Neuronal stem cell (in vitro differentiated cells): Measurements from ENCODE around the gene AOPEP.
"Not testable (repeated sequence)": the region's sequence is repeated elsewhere in the genome, so short reads cannot be mapped to it uniquely, and the experiment has no call there.

Experiments
- DNase-seq: peaks from one replicate; pipeline ENCODE4 v3.0.0-alpha.2; 2013; ENCODE audit warnings: low spot score
- H2AFZ ChIP-seq: one replicate; pipeline ENCODE4 v1.6.1; 2013; ENCODE audit warnings: mild to moderate bottlenecking, low read length, inconsistent platforms
- H2AK5ac ChIP-seq: 2 replicates; pipeline ENCODE4 v1.6.1; 2013; ENCODE audit warnings: low read depth, mild to moderate bottlenecking, inconsistent platforms, low read length, moderate library complexity, mixed read lengths
- H2BK120ac ChIP-seq: 2 replicates; pipeline ENCODE4 v1.6.1; 2013; ENCODE audit warnings: low read depth, mild to moderate bottlenecking, inconsistent platforms, low read length, moderate library complexity, mixed read lengths
- H2BK12ac ChIP-seq: one replicate; pipeline ENCODE4 v1.6.1; 2013; ENCODE audit warnings: low read length, inconsistent platforms
- H2BK15ac ChIP-seq: 2 replicates; pipeline ENCODE4 v1.6.1; 2013; ENCODE audit warnings: mild to moderate bottlenecking, low read length, inconsistent platforms, mixed read lengths
- H2BK5ac ChIP-seq: one replicate; pipeline ENCODE4 v1.6.1; 2013; ENCODE audit warnings: inconsistent platforms, mild to moderate bottlenecking, low read length, moderate library complexity
- H3K14ac ChIP-seq: one replicate; pipeline ENCODE4 v1.6.1; 2013; ENCODE audit warnings: low read length, inconsistent platforms
- H3K18ac ChIP-seq: 2 replicates; pipeline ENCODE4 v1.6.1; 2013; ENCODE audit warnings: low read length, inconsistent platforms
- H3K23ac ChIP-seq: 2 replicates; pipeline ENCODE4 v1.6.1; 2013; ENCODE audit warnings: low read depth, mild to moderate bottlenecking, mixed read lengths, low read length, inconsistent platforms; ENCODE audit not compliant: poor library complexity
- H3K27ac ChIP-seq: replicated peaks from 3 replicates; pipeline ENCODE4 v1.5.1; 2013; ENCODE audit warnings: low read length, inconsistent platforms
- H3K27me3 ChIP-seq, 3 experiments: 2 replicates each; pipeline ENCODE4 v1.6.1; 2013; ENCODE audit warnings: low read length in 3 of 3, mild to moderate bottlenecking in 2 of 3, inconsistent platforms in 1 of 3, low read depth in 1 of 3, mixed read lengths in 1 of 3, moderate library complexity in 1 of 3; ENCODE audit not compliant: control insufficient read depth in 3 of 3, insufficient read depth in 3 of 3
- H3K36me3 ChIP-seq, 2 donors: replicated peaks in 1 of 2; 2 replicates each; pipeline ENCODE4 v1.6.1; 2013; ENCODE audit warnings: low read length in 2 of 2; ENCODE audit not compliant: control insufficient read depth in 2 of 2, insufficient read depth in 2 of 2
- H3K4ac ChIP-seq: 2 replicates; pipeline ENCODE4 v1.6.1; 2013; ENCODE audit warnings: inconsistent platforms, mild to moderate bottlenecking, low read length, moderate library complexity
- H3K4me1 ChIP-seq, 2 donors: 1 replicate in 1 of 2; 2 replicates in 1 of 2; pipeline ENCODE4 v1.6.1; 2013; ENCODE audit warnings: low read length in 2 of 2, low read depth in 1 of 2; ENCODE audit not compliant: control insufficient read depth in 2 of 2, insufficient read depth in 1 of 2
- H3K4me2 ChIP-seq: one replicate; pipeline ENCODE4 v1.6.1; 2013; ENCODE audit warnings: mild to moderate bottlenecking, low read length, inconsistent platforms; ENCODE audit not compliant: insufficient read depth, poor library complexity, severe bottlenecking
- H3K4me3 ChIP-seq, 2 donors: 2 replicates each; pipeline ENCODE4 v1.5.1; 2013; ENCODE audit warnings: low read length in 2 of 2, mild to moderate bottlenecking in 2 of 2, inconsistent platforms in 1 of 2, moderate library complexity in 1 of 2
- H3K79me1 ChIP-seq: one replicate; pipeline ENCODE4 v1.6.1; 2013; ENCODE audit warnings: low read depth, mild to moderate bottlenecking, inconsistent platforms, low read length, moderate library complexity
- H3K9ac ChIP-seq: one replicate; pipeline ENCODE4 v1.6.1; 2013; ENCODE audit warnings: mild to moderate bottlenecking, low read depth, low read length, inconsistent platforms; ENCODE audit not compliant: poor library complexity
- H3K9me3 ChIP-seq, 2 donors: replicated peaks in 1 of 2; 2 replicates each; pipeline versions ENCODE3 to v1.6.1; 2013; ENCODE audit warnings: low read length in 2 of 2, mild to moderate bottlenecking in 2 of 2, inconsistent platforms in 1 of 2, low read depth in 1 of 2, mixed read lengths in 1 of 2, moderate library complexity in 1 of 2; ENCODE audit not compliant: control insufficient read depth in 2 of 2, insufficient read depth in 1 of 2
- H4K8ac ChIP-seq: one replicate; pipeline ENCODE4 v1.6.1; 2013; ENCODE audit warnings: low read depth, mild to moderate bottlenecking, inconsistent platforms, low read length, moderate library complexity
- H4K91ac ChIP-seq: one replicate; pipeline ENCODE4 v1.6.1; 2013; ENCODE audit warnings: low read length, low read depth, mild to moderate bottlenecking, inconsistent platforms; ENCODE audit not compliant: poor library complexity
- WGBS, 2 donors: extraction: QIAGEN DNeasy Blood & Tissue Kit; methylation state at CpG; one replicate each; pipeline ENCODE4 v1.1.7; 2013; ENCODE audit warnings: missing lambda C conversion rate in 2 of 2, mixed read lengths in 1 of 2; ENCODE audit not compliant: insufficient read length in 2 of 2, insufficient replicate concordance in 1 of 2; ENCODE audit errors: extremely low coverage in 2 of 2; 5-methylcytosine and 5-hydroxymethylcytosine counted together

Gene AOPEP

GRCh38 chr9:94874316-94874715 is 147.8 kb downstream of the AOPEP start:
- H3K18ac ChIP-seq, result no peak overlapping the region
- no peak overlapping the region for H3K23ac ChIP-seq
- H3K9me3 ChIP-seq, result no peaks in the 10 kb centered on the region
- no CpG with 5 or more reads among the region's 3 CpGs for WGBS, 2 donors
- H2AFZ ChIP-seq, result no peak overlapping the region
- peaks cover 0 to 3% of the 10 kb centered on the region in 2 donors for H3K4me1 ChIP-seq
- H2BK15ac ChIP-seq, result no peak overlapping the region
- no peak overlapping the region for H3K4me2 ChIP-seq
- DNase-seq, result no peak
- no peak overlapping the region for H3K27ac ChIP-seq
- H3K36me3 ChIP-seq, result no peaks in the 10 kb centered on the region
- H2BK5ac ChIP-seq, result no peak overlapping the region
- no peak overlapping the region for H4K8ac ChIP-seq
- no peak overlapping the region for H2BK12ac ChIP-seq
- H3K4me3 ChIP-seq, result no peak overlapping the region
- no peak overlapping the region for H3K14ac ChIP-seq
- H4K91ac ChIP-seq, result no peak overlapping the region
- no peak overlapping the region for H3K4ac ChIP-seq
- H3K27me3 ChIP-seq, result no peaks in the 10 kb centered on the region
- no peaks in the 10 kb centered on the region for H3K79me1 ChIP-seq
- no peak overlapping the region for H2AK5ac ChIP-seq
- no peak overlapping the region for H2BK120ac ChIP-seq
- no peak overlapping the region for H3K9ac ChIP-seq

GRCh38 chr9:94875300-94876020 is 149.0 kb downstream of the AOPEP start:
- H2BK15ac ChIP-seq, result no peak overlapping the region
- no peaks in the 10 kb centered on the region for H3K36me3 ChIP-seq
- peaks cover 0 to 2% of the 10 kb centered on the region in 2 donors for H3K4me1 ChIP-seq
- no peak overlapping the region for H2AK5ac ChIP-seq
- no peak for DNase-seq
- no CpG with 5 or more reads among the region's 5 CpGs for WGBS, 2 donors
- H3K4ac ChIP-seq, result no peak overlapping the region
- H3K4me2 ChIP-seq, result no peak overlapping the region
- no peak overlapping the region for H3K14ac ChIP-seq
- H2BK12ac ChIP-seq, result no peak overlapping the region
- H3K4me3 ChIP-seq, result no peak overlapping the region
- H2AFZ ChIP-seq, result no peak overlapping the region
- H2BK5ac ChIP-seq, result no peak overlapping the region
- H3K27me3 ChIP-seq, result no peaks in the 10 kb centered on the region
- H3K9ac ChIP-seq, result no peak overlapping the region
- no peak overlapping the region for H3K18ac ChIP-seq
- H3K9me3 ChIP-seq, result no peaks in the 10 kb centered on the region
- no peaks in the 10 kb centered on the region for H3K79me1 ChIP-seq
- H4K91ac ChIP-seq, result no peak overlapping the region
- no peak overlapping the region for H3K23ac ChIP-seq
- no peak overlapping the region for H4K8ac ChIP-seq
- no peak overlapping the region for H3K27ac ChIP-seq
- no peak overlapping the region for H2BK120ac ChIP-seq

- not testable (repeated sequence) for H2AK5ac ChIP-seq, H2BK5ac ChIP-seq, H4K8ac ChIP-seq, H3K9ac ChIP-seq, H3K4me3 ChIP-seq, H3K18ac ChIP-seq, H2AFZ ChIP-seq, H3K23ac ChIP-seq, H2BK120ac ChIP-seq, H3K4me1 ChIP-seq, H3K79me1 ChIP-seq, H3K4me2 ChIP-seq, H3K27ac ChIP-seq, DNase-seq, H4K91ac ChIP-seq, H3K9me3 ChIP-seq, H3K4ac ChIP-seq, H2BK12ac ChIP-seq, H3K27me3 ChIP-seq, H2BK15ac ChIP-seq, H3K36me3 ChIP-seq, H3K14ac ChIP-seq
- WGBS, 2 donors, result no CpG with 5 or more reads among the region's 3 CpGs
Observed at GRCh38 chr9:94878804-94879203, 152.3 kb downstream of the AOPEP start.

GRCh38 chr9:94879230-94879629 is 152.7 kb downstream of the AOPEP start:
- Histone ChIP-seq H3K4me1 (peaks cover 0 to 4% of the 10 kb centered on the region in 2 donors), H3K36me3 (no peaks in the 10 kb centered on the region), H3K9ac (no peak overlapping the region), H3K14ac (no peak overlapping the region), H3K4me3 (no peak overlapping the region), H4K91ac (no peak overlapping the region), H3K23ac (no peak overlapping the region), H3K79me1 (no peaks in the 10 kb centered on the region), H2BK15ac (no peak overlapping the region), H3K4me2 (no peak overlapping the region), H3K27me3 (no peaks in the 10 kb centered on the region), H3K4ac (no peak overlapping the region), H2AK5ac (no peak overlapping the region), H2BK120ac (no peak overlapping the region), H2BK5ac (no peak overlapping the region), H4K8ac (no peak overlapping the region), H2AFZ (no peak overlapping the region), H3K9me3 (no peaks in the 10 kb centered on the region), H3K27ac (no peak overlapping the region), H3K18ac (no peak overlapping the region), H2BK12ac (no peak overlapping the region)
- no peak for DNase-seq
